Measurements from ENCODE around the gene PLCB4. TPM values are rescaled to one million over a fixed set of nuclear protein-coding genes. Genes with fewer than 3 reads are reported as not detected.

PLCB4 gene
- total RNA-seq, 2 experiments from 2014 or later, result 0.06 TPM; not detected in 1

DNA sequence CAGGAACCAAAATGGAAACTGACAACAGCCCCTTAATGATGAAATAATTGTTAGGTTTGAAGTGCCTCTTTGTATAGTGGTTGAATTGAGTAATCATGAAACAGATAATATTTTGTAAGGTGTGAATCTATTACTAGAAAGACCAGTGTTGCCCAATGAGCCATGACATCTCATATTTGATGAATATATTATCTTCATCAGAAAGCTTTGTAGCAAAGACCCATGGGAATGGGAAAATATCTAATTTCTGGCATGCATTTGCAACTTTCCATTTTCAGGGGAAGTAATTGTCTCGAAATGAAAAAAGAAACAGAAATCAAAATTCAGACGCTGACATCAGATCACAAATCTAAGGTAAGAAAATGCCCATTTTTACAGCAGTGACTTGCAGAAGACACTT lies 388.2 kb downstream of the PLCB4 start:
- ChIA-PET CTCF (no interaction called here), POLR2A (no interaction called here)
- no peaks in the 10 kb centered on the region for H3K27me3 ChIP-seq (ENCODE audit: control insufficient read depth in 1 of 2, insufficient read depth in 2 of 2, low read length in 2 of 2)
- TF ChIP-seq, protein P1, sequence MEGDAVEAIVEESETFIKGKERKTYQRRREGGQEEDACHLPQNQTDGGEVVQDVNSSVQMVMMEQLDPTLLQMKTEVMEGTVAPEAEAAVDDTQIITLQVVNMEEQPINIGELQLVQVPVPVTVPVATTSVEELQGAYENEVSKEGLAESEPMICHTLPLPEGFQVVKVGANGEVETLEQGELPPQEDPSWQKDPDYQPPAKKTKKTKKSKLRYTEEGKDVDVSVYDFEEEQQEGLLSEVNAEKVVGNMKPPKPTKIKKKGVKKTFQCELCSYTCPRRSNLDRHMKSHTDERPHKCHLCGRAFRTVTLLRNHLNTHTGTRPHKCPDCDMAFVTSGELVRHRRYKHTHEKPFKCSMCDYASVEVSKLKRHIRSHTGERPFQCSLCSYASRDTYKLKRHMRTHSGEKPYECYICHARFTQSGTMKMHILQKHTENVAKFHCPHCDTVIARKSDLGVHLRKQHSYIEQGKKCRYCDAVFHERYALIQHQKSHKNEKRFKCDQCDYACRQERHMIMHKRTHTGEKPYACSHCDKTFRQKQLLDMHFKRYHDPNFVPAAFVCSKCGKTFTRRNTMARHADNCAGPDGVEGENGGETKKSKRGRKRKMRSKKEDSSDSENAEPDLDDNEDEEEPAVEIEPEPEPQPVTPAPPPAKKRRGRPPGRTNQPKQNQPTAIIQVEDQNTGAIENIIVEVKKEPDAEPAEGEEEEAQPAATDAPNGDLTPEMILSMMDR (IDR thresholded peaks at IDR 0.05), result no peak
- peaks cover 0 to 4% of the 10 kb centered on the region in 2 experiments for H3K9me3 ChIP-seq (ENCODE audit: control insufficient read depth in 1 of 2, insufficient read depth in 1 of 2, low read length in 2 of 2)
- ATAC-seq (ENCODE audit: poor library complexity) (no peak), DNase-seq (no peak)
- no peaks in the 10 kb centered on the region for H3K36me3 ChIP-seq (ENCODE audit: insufficient read depth, low read length)
- H3K36me3 Mint-ChIP-seq (ENCODE audit: low read depth), result no peaks in the 10 kb centered on the region
- no peaks in the 10 kb centered on the region for H3K27me3 Mint-ChIP-seq
- H3K4me1 Mint-ChIP-seq (ENCODE audit: low read depth), result no peaks in the 10 kb centered on the region
- no peak overlapping the region for H3K27ac Mint-ChIP-seq
- no peak overlapping the region for H3K4me3 ChIP-seq (ENCODE audit: low read length)
- H3K27ac ChIP-seq (ENCODE audit: low read depth in 1 of 2, low read length in 2 of 2), result no peak overlapping the region
- intact Hi-C loops (cut with DNase I, micrococcal nuclease), result no loop called here
- no peaks in the 10 kb centered on the region for H3K9me3 Mint-ChIP-seq
- H3K4me1 ChIP-seq (ENCODE audit: insufficient read depth, low read length), result no peaks in the 10 kb centered on the region
- no peak overlapping the region for H3K4me3 Mint-ChIP-seq

DNA sequence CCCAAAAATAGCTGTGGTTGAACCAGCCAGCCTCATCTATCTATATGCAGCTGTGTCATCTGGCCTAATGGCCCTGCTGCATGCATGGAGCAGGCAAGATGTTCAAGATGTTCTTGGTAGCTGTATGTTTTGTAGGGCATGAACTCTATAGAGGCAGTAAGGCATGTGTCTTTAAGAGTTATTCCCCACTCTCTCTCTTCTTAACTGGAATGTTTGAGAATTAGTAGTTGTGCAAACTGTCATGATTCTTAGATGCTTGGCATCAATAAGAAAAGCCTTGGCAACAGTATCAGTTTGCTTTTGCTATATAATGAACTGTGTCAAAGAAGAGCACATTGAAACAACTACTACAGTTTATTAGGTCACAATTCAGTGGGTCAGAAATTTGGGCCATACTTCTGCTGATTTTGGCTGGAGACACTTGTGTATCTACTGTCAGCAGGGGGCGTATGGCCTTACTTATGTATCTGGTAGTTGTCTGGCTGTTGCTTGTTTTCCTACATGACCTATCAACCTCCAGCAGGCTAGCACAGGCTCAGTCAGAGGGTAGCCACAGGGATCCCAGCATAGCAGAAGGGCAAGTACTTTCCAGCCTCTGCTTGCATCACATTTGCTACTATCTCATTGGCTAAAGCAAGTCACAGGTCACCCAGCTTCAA lies 389.4 kb downstream of the PLCB4 start:
- Histone ChIP-seq H3K27me3 (ENCODE audit: control insufficient read depth in 1 of 2, insufficient read depth in 2 of 2, low read length in 2 of 2) (no peaks in the 10 kb centered on the region), H3K36me3 (ENCODE audit: insufficient read depth, low read length) (no peaks in the 10 kb centered on the region), H3K9me3 (ENCODE audit: control insufficient read depth in 1 of 2, insufficient read depth in 1 of 2, low read length in 2 of 2) (peaks cover 0 to 4% of the 10 kb centered on the region in 2 experiments), H3K4me1 (ENCODE audit: insufficient read depth, low read length) (no peaks in the 10 kb centered on the region), H3K27ac (ENCODE audit: low read depth in 1 of 2, low read length in 2 of 2) (no peak overlapping the region), H3K4me3 (ENCODE audit: low read length) (no peak overlapping the region)
- Mint-ChIP-seq H3K27ac (no peak overlapping the region), H3K9me3 (no peaks in the 10 kb centered on the region), H3K4me3 (no peak overlapping the region), H3K27me3 (no peaks in the 10 kb centered on the region), H3K36me3 (ENCODE audit: low read depth) (no peaks in the 10 kb centered on the region), H3K4me1 (ENCODE audit: low read depth) (no peaks in the 10 kb centered on the region)
- CTCF ChIA-PET, result no interaction called here
- intact Hi-C loops (cut with DNase I, micrococcal nuclease), result no loop called here
- TF ChIP-seq, protein P1 (IDR thresholded peaks at IDR 0.05), result no peak
- ATAC-seq (ENCODE audit: poor library complexity), result no peak
- POLR2A ChIA-PET, result no interaction called here
- DNase-seq, result peak in 2 of 14 experiments; percentile 12 to 16

DNA sequence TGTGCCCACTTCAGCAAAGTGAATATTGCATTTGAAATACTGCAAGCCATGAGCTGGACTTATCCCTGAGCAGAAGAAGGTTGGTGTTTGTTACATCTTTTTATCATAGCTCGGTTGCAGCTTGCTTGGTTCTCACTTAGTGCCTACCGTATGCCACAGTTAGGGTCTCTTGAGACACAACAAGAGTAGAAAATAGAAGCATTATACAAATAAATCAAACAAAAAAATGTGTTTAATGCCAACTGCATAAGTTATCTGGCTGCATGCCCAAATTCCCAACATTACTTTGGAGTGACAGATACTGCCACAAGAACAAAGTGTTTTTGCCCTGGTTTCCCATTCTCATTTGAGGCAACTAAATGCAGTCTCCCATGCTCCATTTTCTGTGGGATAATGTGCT lies 391.6 kb downstream of the PLCB4 start:
- H3K4me1 ChIP-seq (ENCODE audit: insufficient read depth, low read length), result no peaks in the 10 kb centered on the region
- no peak overlapping the region for H3K27ac Mint-ChIP-seq
- intact Hi-C loops (cut with DNase I, micrococcal nuclease), result no loop called here
- TF ChIP-seq, protein P1 (IDR thresholded peaks at IDR 0.05), result no peak
- no peaks in the 10 kb centered on the region for H3K27me3 ChIP-seq (ENCODE audit: control insufficient read depth in 1 of 2, insufficient read depth in 2 of 2, low read length in 2 of 2)
- ChIA-PET CTCF (no interaction called here), POLR2A (no interaction called here)
- no peaks in the 10 kb centered on the region for H3K4me1 Mint-ChIP-seq (ENCODE audit: low read depth)
- H3K27me3 Mint-ChIP-seq, result no peaks in the 10 kb centered on the region
- H3K4me3 Mint-ChIP-seq, result no peak overlapping the region
- no peak overlapping the region for H3K27ac ChIP-seq (ENCODE audit: low read depth in 1 of 2, low read length in 2 of 2)
- no peaks in the 10 kb centered on the region for H3K36me3 ChIP-seq (ENCODE audit: insufficient read depth, low read length)
- peaks cover 0 to 4% of the 10 kb centered on the region in 2 experiments for H3K9me3 ChIP-seq (ENCODE audit: control insufficient read depth in 1 of 2, insufficient read depth in 1 of 2, low read length in 2 of 2)
- no peak overlapping the region for H3K4me3 ChIP-seq (ENCODE audit: low read length)
- H3K36me3 Mint-ChIP-seq (ENCODE audit: low read depth), result no peaks in the 10 kb centered on the region
- no peak for DNase-seq
- no peaks in the 10 kb centered on the region for H3K9me3 Mint-ChIP-seq
- ATAC-seq (ENCODE audit: poor library complexity), result no peak

Data from CD4-positive, alpha-beta T cell (primary cell).